Measurements from ENCODE around the gene PMEPA1.

The PMEPA1 gene

GRCh38 chr20:57699395-57699794 is 10.4 kb downstream of the PMEPA1 start:
- Mint-ChIP-seq H3K4me3 (peak overlapping the region; percentile 50 to 58), H3K36me3 (peaks cover 2 to 11% of the 10 kb centered on the region in 2 donors), H3K9me3 (no peaks in the 10 kb centered on the region), H3K27ac (peak overlapping the region; percentile 94), H3K27me3 (no peaks in the 10 kb centered on the region), H3K4me1 (peaks cover 75 to 100% of the 10 kb centered on the region in 2 donors)
- DNase-seq, result peak; percentile 55
- peak; percentile 60 to 63 for ATAC-seq (replicated peaks)

- H3K36me3 Mint-ChIP-seq, result peaks cover 2 to 8% of the 10 kb centered on the region in 2 donors
- H3K4me3 Mint-ChIP-seq, result peak overlapping the region; percentile 50 to 58
- peaks cover 75 to 100% of the 10 kb centered on the region in 2 donors for H3K4me1 Mint-ChIP-seq
- no peaks in the 10 kb centered on the region for H3K9me3 Mint-ChIP-seq
- ATAC-seq (replicated peaks), result peak; percentile 60 to 65
- DNase-seq, result peak; percentile 43
- H3K27ac Mint-ChIP-seq, result peak overlapping the region; percentile 94
- no peaks in the 10 kb centered on the region for H3K27me3 Mint-ChIP-seq
Observed at GRCh38 chr20:57698867-57699275, 10.9 kb downstream of the PMEPA1 start.

- H3K36me3 Mint-ChIP-seq, result peaks cover 2 to 8% of the 10 kb centered on the region in 2 donors
- peak overlapping the region; percentile 94 for H3K27ac Mint-ChIP-seq
- ATAC-seq (replicated peaks) (peak; percentile 83 to 86), DNase-seq (peak; percentile 55)
- no peaks in the 10 kb centered on the region for H3K9me3 Mint-ChIP-seq
- no peaks in the 10 kb centered on the region for H3K27me3 Mint-ChIP-seq
- peaks cover 75 to 100% of the 10 kb centered on the region in 2 donors for H3K4me1 Mint-ChIP-seq
- H3K4me3 Mint-ChIP-seq, result peak overlapping the region; percentile 25 to 58
Observed at GRCh38 chr20:57698116-57698866, 11.5 kb downstream of the PMEPA1 start.

- no peaks in the 10 kb centered on the region for H3K9me3 Mint-ChIP-seq
- ATAC-seq (replicated peaks) (no peak), DNase-seq (no peak)
- no peak overlapping the region for H3K4me3 Mint-ChIP-seq
- no peaks in the 10 kb centered on the region for H3K27me3 Mint-ChIP-seq
- peaks cover 74 to 100% of the 10 kb centered on the region in 2 donors for H3K4me1 Mint-ChIP-seq
- peaks cover 2 to 8% of the 10 kb centered on the region in 2 donors for H3K36me3 Mint-ChIP-seq
- H3K27ac Mint-ChIP-seq, result no peak overlapping the region
Observed at GRCh38 chr20:57697543-57697942, 12.3 kb downstream of the PMEPA1 start.

GRCh38 chr20:57696401-57696961 is 13.3 kb downstream of the PMEPA1 start:
- no peak for DNase-seq
- Mint-ChIP-seq H3K27me3 (no peaks in the 10 kb centered on the region), H3K27ac (peak overlapping the region; percentile 44), H3K36me3 (peaks cover 0 to 8% of the 10 kb centered on the region in 2 donors), H3K9me3 (no peaks in the 10 kb centered on the region), H3K4me1 (peaks cover 74 to 100% of the 10 kb centered on the region in 2 donors), H3K4me3 (no peak overlapping the region)
- ATAC-seq (replicated peaks), result no peak

GRCh38 chr20:57695940-57696339 is 13.9 kb downstream of the PMEPA1 start:
- ATAC-seq (replicated peaks), result no peak
- Mint-ChIP-seq H3K4me3 (no peak overlapping the region), H3K36me3 (peaks cover 0 to 8% of the 10 kb centered on the region in 2 donors), H3K9me3 (no peaks in the 10 kb centered on the region), H3K27me3 (no peaks in the 10 kb centered on the region), H3K4me1 (peaks cover 75 to 100% of the 10 kb centered on the region in 2 donors), H3K27ac (no peak overlapping the region)
- no peak for DNase-seq

GRCh38 chr20:57695012-57695411 is 14.8 kb downstream of the PMEPA1 start:
- Mint-ChIP-seq H3K4me1 (peaks cover 69 to 100% of the 10 kb centered on the region in 2 donors), H3K4me3 (no peak overlapping the region), H3K27me3 (no peaks in the 10 kb centered on the region), H3K27ac (no peak overlapping the region), H3K36me3 (peaks cover 0 to 8% of the 10 kb centered on the region in 2 donors), H3K9me3 (no peaks in the 10 kb centered on the region)
- DNase-seq (no peak), ATAC-seq (replicated peaks) (no peak)

- no peaks in the 10 kb centered on the region for H3K9me3 Mint-ChIP-seq
- no peak overlapping the region for H3K27ac Mint-ChIP-seq
- no peak overlapping the region for H3K4me3 Mint-ChIP-seq
- no peaks in the 10 kb centered on the region for H3K27me3 Mint-ChIP-seq
- DNase-seq (no peak), ATAC-seq (replicated peaks) (no peak)
- peaks cover 67 to 100% of the 10 kb centered on the region in 2 donors for H3K4me1 Mint-ChIP-seq
- peaks cover 0 to 8% of the 10 kb centered on the region in 2 donors for H3K36me3 Mint-ChIP-seq
Observed at GRCh38 chr20:57694481-57694880, 15.3 kb downstream of the PMEPA1 start.

GRCh38 chr20:57693670-57694329 is 16.0 kb downstream of the PMEPA1 start:
- ATAC-seq (replicated peaks), result no peak
- peaks cover 0 to 8% of the 10 kb centered on the region in 2 donors for H3K36me3 Mint-ChIP-seq
- peak overlapping the region; percentile 75 for H3K27ac Mint-ChIP-seq
- DNase-seq, result no peak
- no peak overlapping the region for H3K4me3 Mint-ChIP-seq
- peaks cover 60 to 99% of the 10 kb centered on the region in 2 donors for H3K4me1 Mint-ChIP-seq
- no peaks in the 10 kb centered on the region for H3K27me3 Mint-ChIP-seq
- no peaks in the 10 kb centered on the region for H3K9me3 Mint-ChIP-seq

- Mint-ChIP-seq H3K9me3 (no peaks in the 10 kb centered on the region), H3K4me3 (no peak overlapping the region), H3K36me3 (peaks cover 0 to 6% of the 10 kb centered on the region in 2 donors), H3K27me3 (no peaks in the 10 kb centered on the region), H3K4me1 (peaks cover 61 to 99% of the 10 kb centered on the region in 2 donors), H3K27ac (peak overlapping the region; percentile 34)
- no peak for DNase-seq
- ATAC-seq (replicated peaks), result no peak
Observed at GRCh38 chr20:57693002-57693582, 16.7 kb downstream of the PMEPA1 start.

- DNase-seq, result no peak
- Mint-ChIP-seq H3K9me3 (no peaks in the 10 kb centered on the region), H3K27ac (peak overlapping the region; percentile 73), H3K27me3 (no peaks in the 10 kb centered on the region), H3K4me1 (peaks cover 61 to 99% of the 10 kb centered on the region in 2 donors), H3K4me3 (no peak overlapping the region), H3K36me3 (peaks cover 0 to 4% of the 10 kb centered on the region in 2 donors)
- ATAC-seq (replicated peaks), result no peak
Observed at GRCh38 chr20:57692393-57692792, 17.4 kb downstream of the PMEPA1 start.

- peaks cover 61 to 99% of the 10 kb centered on the region in 2 donors for H3K4me1 Mint-ChIP-seq
- no peaks in the 10 kb centered on the region for H3K27me3 Mint-ChIP-seq
- no peaks in the 10 kb centered on the region for H3K9me3 Mint-ChIP-seq
- peak; percentile 19 to 31 for ATAC-seq (replicated peaks)
- H3K36me3 Mint-ChIP-seq, result peaks cover 5 to 6% of the 10 kb centered on the region in 2 donors
- no peak for DNase-seq
- H3K27ac Mint-ChIP-seq, result peak overlapping the region; percentile 49
- peak overlapping the region; percentile 51 to 63 for H3K4me3 Mint-ChIP-seq
Observed at GRCh38 chr20:57691699-57692098, 18.1 kb downstream of the PMEPA1 start.

- H3K4me3 Mint-ChIP-seq, result no peak overlapping the region
- peaks cover 66 to 99% of the 10 kb centered on the region in 2 donors for H3K4me1 Mint-ChIP-seq
- no peak overlapping the region for H3K27ac Mint-ChIP-seq
- no peaks in the 10 kb centered on the region for H3K27me3 Mint-ChIP-seq
- no peaks in the 10 kb centered on the region for H3K9me3 Mint-ChIP-seq
- H3K36me3 Mint-ChIP-seq, result peaks cover 5 to 6% of the 10 kb centered on the region in 2 donors
- DNase-seq, result no peak
- ATAC-seq (replicated peaks), result no peak
Observed at GRCh38 chr20:57690525-57690924, 19.3 kb downstream of the PMEPA1 start.

All from stimulated activated naive B cell treated with anti-CD40 and anti-IgM and Interleukin-4, amounts not matched to agents 10 μg/mL and 1 μg/mL and 100 μg/mL, for 72 hours (primary cell).